Liver (tissue), 3 donors: ENCODE data around the gene LRP1-AS.

ENCODE experiments used
- EGR1 ChIP-seq, 2 donors: IDR thresholded peaks; 2 replicates each; pipeline ENCODE4 v1.6.1; 2016 to 2018; ENCODE audit warnings: antibody characterized with exemption in 2 of 2, low read depth in 2 of 2
- SP1 ChIP-seq: IDR thresholded peaks from 2 replicates; pipeline ENCODE4 v1.6.1; 2018; ENCODE audit warnings: antibody characterized with exemption, mild to moderate bottlenecking
- TAF1 ChIP-seq: conservative IDR thresholded peaks from 2 replicates; pipeline ENCODE4 v1.6.1; 2016; ENCODE audit warnings: antibody characterized with exemption, mild to moderate bottlenecking
- TF ChIP-seq, protein P1 (sequence below): fragments of 150-350 bp; IDR thresholded peaks from 2 replicates; pipeline ENCODE4 v1.5.1; 2017; ENCODE audit warnings: improper control_type of control experiment, low read depth, low read length; ENCODE audit not compliant: missing input control
- TF ChIP-seq, protein P2 (sequence below): IDR thresholded peaks from 2 replicates; pipeline ENCODE4 v1.6.1; 2016; ENCODE audit warnings: antibody characterized with exemption
- TF ChIP-seq, protein P3 (sequence below): IDR thresholded peaks from 2 replicates; pipeline ENCODE4 v1.6.1; 2016; ENCODE audit warnings: antibody characterized with exemption
- donor health status: healthy.
- donor health status: healthy.

DNA sequence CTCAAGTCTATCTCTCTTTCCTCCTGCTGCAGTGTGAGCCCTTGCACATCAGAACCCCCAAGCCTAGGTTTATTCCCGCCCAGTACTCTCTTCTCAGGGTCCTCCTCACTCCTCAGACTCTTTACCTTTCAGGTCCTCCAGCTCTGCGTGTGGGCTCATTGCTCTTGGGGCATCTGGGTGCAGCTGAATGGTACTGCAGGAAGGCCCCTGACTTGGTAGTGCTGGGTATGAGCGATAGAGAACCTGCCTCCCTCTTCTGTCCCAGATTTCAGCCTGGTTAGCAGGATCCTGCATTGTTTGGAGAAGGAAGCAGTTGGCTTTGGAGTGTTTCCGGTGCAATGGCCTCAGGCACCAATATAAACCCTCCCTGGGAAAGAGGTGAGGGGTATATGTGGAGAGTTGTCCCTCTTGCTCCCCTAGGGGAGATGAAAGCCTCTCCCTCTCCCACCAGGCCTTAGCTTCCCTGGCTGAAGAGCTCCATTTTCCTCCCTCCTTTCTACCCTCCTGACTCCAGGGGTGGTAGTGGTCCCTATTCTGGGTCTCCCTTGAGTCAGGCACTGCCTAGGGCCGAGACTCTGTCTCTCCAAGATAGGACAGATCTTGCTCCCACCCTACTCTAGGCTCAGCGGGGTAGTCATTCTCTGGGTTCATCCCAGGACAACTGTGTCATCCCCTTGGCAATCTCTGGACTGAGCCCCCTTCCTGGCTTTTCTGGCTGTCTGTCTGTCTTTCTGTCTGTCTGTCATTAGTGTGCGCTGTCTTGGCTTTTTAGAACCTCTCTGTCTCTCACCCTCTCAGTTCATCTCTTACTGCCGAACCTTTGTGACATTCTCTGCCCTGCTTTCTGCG lies 15.3 kb downstream of the LRP1-AS start:
- no peak for TF ChIP-seq TAF1
- TF ChIP-seq, protein P1, sequence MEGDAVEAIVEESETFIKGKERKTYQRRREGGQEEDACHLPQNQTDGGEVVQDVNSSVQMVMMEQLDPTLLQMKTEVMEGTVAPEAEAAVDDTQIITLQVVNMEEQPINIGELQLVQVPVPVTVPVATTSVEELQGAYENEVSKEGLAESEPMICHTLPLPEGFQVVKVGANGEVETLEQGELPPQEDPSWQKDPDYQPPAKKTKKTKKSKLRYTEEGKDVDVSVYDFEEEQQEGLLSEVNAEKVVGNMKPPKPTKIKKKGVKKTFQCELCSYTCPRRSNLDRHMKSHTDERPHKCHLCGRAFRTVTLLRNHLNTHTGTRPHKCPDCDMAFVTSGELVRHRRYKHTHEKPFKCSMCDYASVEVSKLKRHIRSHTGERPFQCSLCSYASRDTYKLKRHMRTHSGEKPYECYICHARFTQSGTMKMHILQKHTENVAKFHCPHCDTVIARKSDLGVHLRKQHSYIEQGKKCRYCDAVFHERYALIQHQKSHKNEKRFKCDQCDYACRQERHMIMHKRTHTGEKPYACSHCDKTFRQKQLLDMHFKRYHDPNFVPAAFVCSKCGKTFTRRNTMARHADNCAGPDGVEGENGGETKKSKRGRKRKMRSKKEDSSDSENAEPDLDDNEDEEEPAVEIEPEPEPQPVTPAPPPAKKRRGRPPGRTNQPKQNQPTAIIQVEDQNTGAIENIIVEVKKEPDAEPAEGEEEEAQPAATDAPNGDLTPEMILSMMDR: no peak
- TF ChIP-seq, protein P2, sequence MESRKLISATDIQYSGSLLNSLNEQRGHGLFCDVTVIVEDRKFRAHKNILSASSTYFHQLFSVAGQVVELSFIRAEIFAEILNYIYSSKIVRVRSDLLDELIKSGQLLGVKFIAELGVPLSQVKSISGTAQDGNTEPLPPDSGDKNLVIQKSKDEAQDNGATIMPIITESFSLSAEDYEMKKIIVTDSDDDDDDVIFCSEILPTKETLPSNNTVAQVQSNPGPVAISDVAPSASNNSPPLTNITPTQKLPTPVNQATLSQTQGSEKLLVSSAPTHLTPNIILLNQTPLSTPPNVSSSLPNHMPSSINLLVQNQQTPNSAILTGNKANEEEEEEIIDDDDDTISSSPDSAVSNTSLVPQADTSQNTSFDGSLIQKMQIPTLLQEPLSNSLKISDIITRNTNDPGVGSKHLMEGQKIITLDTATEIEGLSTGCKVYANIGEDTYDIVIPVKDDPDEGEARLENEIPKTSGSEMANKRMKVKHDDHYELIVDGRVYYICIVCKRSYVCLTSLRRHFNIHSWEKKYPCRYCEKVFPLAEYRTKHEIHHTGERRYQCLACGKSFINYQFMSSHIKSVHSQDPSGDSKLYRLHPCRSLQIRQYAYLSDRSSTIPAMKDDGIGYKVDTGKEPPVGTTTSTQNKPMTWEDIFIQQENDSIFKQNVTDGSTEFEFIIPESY: no peak
- no peak for TF ChIP-seq SP1
- TF ChIP-seq EGR1 (IDR thresholded peaks at IDR 0.05; ENCODE audit: low read depth in 2 of 2): peak in 1 of 2 donors; percentile 13
- TF ChIP-seq, protein P3, sequence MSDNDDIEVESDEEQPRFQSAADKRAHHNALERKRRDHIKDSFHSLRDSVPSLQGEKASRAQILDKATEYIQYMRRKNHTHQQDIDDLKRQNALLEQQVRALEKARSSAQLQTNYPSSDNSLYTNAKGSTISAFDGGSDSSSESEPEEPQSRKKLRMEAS: no peak
